Measurements from ENCODE around the gene MEMO1.
A peak's percentile ranks its signal among the peaks of the same experiment; 100 is the strongest.
"Not testable (repeated sequence)": the region's sequence is repeated elsewhere in the genome, so short reads cannot be mapped to it uniquely, and the experiment has no call there.

The MEMO1 gene
- total RNA-seq, result 1.5 to 6.8 (median 5.4) reads per million in 17 experiments

DNA sequence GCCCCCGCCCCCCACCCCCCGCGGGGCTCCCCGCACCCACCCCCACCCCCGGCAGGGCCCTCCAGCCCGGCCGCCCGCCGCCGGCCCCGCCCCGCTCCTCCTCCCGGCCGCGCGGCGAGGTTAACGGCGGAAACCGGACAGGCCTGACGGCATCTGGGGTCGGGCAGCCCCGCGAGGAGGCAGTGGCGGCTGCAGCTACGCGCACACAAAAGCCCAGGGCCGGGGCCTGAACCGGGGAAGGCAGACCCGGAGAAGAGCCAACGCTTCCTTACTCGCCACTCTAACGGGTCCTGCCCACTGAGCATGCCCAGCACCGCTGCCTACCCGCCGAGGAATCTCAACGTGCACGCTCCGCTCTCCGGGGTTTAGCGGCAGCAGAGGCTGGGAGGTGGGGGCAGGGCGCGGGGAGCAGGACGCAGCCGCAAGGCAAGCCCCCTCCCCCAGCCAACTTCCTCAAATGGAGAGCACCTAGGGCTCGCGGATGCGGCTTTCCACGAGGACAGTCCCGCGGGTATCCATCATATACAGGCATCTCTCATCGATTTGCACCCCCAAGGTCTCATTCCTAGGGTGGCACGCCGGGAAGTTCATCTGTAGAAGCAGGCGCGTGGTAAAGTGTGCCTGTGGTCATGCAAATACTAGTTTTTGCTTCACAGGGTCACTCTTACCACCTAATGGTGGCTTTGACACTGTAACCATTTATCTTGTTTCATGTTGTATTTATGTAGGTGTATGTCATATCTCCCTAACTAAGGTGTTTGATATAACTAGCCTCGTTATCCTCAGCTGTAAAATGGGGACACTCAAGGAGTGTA lies at the start of gene MEMO1:
MEMO1 (minus strand) TSS at position 339 of the 815 bp plus-strand sequence. CDS start 761 bp downstream, outside the sequence.
- DNase-seq, result peak; percentile 95 to 98 (median 97)

DNA sequence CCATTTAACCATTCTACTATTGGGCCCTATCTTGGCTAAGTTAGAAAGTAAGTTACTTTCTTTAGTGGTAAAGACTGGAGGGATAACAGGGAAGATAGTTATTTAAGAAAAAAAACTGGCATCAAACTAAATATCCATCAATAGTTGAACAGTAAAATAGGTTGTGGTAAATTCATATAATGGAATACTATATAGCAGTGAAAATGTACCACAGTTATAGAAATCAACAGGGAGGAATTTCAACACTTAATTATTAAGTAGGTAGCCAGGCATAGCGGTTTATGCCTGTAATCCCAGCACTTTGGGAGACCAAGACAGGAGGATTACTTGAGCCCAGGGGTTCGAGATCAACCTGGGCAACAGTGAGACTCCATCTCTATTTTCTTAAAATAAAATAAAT lies 49.5 kb upstream of the MEMO1 start:
- DNase-seq, result no peak

DNA sequence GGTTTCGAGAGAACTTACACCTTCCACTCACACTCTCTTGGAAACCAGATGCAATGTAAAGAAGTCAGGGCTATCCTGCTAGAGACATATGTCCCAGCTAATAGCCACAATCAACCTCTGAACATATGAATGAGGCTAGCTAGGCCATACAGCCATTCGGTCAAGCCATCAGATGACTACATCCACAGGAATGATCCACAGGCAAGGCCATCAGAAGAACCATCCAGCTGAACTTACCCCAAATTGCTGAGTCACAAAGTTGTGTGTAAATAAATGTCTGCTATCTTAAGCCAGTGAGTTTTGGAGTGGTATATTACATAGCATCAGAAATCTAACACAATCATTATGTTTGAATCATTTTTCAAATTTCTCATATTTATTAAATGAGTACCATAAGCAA lies 47.3 kb upstream of the MEMO1 start:
- no peak for DNase-seq

DNA sequence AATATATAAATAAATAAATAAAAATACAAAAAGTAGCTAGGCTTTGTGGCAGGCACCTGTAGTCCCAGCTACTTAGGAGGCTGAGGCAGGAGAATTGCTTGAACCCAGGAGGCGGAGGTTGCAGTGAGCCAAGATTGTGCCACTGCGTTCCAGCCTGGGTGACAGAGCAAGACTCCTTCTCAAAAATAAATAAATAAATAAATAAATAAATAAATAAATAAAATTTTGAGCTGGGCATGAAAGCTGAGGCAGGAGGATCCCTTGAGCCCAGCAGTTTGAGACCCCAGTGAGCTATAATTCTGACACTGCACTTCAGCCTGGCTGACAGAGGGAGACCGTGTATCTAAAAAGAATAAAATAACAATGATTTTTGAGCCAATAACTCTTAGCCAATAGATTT lies 43.8 kb upstream of the MEMO1 start:
- DNase-seq, result not testable (repeated sequence)

DNA sequence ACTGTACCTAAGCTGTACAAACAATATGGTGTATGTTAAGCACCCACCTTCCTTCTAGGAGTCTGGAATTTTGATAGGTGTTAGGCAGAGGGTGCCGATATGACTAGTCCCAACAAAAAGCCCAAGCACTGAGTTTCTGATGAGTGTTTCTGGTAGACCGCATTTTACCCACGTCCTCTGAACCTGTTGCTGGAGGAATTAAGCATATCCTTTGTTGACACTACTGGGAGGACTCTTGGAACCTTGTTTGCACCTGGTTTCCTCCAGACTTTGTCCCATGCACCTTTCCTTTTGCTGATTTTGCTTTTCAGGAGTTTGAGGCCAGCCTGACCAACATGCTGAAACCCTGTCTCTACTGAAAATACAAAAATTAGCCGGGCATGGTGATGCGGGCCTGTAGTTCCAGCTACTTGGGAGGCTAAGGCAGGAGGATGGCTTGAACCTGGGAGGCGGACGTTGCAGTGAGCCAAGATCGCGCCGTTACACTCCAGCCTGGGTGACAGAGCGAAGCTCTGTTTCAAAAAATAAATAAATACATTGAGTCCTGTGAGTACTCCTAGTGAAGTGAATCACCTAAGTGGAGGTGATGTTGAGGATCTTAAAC lies 41.1 kb upstream of the MEMO1 start:
- DNase-seq, result no peak

DNA sequence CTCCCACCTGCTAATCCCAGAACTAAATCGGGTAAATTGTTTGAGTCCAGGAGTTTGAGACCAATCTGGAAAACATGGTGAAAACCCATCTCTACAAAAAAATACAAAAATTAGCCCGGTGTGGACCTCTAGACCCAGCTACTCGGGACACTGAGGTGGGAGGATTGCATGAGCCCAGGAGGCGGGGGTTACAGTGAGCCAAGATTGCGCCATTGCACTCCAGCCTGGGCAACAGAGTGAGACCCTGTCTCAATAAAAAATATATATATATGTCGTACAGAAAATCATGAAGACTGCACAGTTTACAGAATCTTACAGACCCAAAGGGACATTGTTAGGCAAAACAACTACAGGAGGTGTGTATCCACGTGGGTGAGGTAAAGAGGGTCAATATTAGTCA lies 32.8 kb upstream of the MEMO1 start:
- no peak for DNase-seq

DNA sequence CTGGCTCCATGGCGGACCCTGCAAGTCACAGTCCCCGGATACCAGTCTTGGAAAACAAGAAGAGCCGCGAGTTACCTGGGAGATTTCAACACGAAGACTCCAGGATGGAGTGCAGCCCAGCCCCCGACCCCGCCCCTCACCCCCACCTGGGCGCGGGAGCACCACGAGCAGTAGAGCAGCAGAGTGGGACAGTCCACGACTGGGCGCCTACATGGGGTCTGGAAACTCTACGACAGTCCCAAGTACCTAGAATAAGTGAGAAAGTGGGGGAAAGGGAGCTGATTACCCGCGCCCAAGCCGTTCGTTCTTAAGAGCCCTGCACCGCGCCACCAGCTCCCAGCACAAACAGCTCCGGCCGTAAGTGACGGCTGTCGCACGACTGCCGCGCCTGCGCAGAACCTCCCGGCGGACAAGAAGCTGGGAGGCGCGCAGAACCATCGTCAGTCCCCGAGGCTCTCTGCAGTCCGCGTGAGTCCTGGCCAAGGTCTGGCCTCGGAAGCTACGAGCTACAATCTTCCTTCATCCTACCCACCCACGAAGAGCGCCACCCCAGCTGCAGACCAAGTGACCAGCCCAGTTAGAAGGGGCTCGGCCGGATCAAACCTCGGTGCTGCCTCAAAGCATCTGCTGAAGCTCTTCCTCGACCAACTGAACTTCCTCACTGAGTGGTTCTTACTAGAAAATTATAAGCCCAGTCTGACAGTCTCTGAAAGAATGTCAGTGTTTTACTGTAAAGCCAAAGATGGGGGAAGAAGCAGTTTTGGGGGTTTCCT lies 28.8 kb upstream of the MEMO1 start, which contains the start of gene DPY30:
DPY30 (minus strand) TSS at position 359 of the 773 bp plus-strand sequence; CDS start at position 10, 349 bp downstream.
- peak; percentile 94 to 97 (median 96) for DNase-seq

DNA sequence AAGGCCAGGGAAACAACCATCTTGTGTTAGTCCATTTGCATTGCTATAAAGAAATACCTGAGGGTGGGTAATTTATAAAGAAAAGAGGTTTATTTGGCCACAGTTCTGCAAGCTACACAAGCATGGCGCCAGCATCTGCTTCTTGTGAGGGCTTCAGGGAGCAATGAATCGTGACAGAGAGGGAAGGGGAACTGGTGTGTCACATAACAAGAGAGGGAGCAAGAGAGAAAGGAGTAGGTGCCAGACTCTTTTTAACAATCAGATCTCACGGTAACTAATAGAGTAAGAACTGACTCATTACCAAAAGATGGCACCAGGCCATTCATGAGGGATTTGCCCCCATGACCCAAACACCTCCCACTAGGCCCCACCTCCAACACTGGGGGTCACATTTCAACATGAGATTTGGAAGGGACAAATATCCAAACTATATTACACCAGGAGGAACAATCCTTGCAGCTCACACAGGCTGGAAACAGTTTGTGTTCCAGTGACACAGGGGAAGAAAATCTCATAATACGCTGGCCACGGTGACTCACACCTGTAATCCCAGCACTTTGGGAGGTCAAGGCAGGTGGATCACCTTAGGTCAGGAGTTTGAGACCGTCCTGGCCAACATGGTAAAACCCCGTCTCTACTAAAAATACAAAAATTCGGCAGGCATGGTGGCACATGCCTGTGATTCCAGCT lies 23.5 kb upstream of the MEMO1 start:
- not testable (repeated sequence) for DNase-seq

DNA sequence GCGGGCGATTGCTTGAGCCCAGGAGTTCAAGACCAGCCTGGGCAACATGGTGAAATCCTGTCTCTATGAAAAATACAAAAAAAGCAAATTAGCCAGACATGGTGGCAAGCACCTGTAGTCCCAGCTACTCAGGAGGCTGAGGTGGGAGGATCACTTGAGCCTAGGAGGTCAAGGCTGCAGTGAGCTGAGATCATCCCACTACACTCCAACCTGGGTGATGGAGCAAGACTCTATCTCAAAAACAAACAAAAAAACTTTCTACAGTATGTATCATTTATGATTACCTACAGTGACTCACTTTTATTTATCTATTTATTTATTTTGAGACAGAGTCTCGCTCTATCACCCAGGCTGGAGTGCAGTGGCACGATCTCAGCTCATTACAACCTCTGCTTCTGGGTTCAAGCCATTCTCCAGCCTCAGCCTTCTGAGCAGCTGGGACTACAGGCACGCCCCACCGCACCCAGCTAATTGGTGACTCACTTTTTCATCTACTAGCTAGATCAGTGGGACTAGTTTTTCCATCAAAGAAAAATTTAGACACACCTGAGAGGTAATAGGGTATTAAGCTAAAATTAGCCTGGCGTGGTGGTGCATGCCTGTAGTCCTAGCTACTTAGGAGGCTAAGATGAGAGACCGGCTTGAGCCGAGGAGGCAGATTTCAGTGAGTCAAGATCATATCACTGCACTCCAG lies 8.1 kb upstream of the MEMO1 start:
- not testable (repeated sequence) for DNase-seq

DNA sequence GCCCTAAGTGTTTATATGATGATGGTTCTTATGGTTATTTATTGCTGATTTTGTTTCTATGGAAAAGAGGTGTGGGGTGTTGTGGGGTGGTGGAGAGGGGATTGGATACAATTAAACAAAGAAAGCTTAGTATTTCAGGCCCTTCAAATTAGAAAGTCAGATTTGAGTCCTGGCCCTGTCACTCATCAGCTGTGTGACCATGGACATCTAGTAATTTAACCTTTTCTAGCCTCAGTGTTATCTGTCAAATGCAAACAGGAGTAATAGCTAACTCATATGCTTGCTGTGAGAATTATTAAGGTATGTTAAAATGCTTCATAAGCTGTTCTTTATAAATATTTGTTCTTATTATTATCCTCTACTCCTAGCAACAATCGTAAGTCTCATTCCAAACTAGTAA lies 2.1 kb upstream of the MEMO1 start:
- DNase-seq, result no peak

DNA sequence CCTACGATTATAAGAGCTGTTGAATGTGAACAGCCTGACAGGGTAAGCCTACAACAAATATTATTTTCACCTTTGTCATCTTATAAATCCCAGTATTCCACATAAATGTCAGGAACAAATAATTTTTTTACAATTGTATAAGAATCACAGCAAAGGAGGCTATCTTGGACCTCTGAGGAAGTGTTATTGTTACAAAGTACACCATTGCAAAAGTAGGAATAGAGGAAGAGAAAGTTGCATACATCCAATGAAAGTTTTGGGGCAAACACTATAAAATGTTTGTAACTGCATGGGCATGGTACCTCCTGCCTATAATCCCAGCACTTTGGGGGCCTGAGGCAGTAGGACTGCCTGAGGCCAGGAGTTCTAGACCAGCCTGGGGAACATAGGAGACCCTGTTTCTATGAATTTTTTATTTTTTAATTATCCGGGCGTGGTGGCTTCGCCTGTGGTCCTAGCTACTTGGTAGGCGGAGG lies 715 bp upstream of the MEMO1 start:
- peak; percentile 5 to 71 (median 40) for DNase-seq

DNA sequence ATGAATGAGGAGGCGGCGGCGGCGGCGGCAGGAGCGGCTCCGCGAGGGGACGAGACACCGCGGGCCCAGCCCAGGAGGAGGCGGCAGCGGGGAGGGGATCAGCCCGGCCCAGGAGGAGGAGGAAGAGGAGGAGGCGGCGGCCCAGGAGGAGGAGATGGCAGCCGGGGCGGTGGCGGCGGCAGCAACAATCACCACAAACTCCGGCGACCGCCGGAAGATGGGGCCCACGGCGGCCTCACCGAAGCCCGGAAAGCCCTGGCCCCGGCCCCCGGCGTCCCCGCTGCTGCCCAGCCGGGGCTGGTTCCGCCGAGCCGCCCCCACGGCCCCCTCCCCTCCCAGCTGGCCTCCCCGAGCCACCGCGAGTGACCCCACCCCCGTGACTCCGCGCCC lies 533 bp downstream of the MEMO1 start:
- DNase-seq, result peak; percentile 38 to 81 (median 63)

DNA sequence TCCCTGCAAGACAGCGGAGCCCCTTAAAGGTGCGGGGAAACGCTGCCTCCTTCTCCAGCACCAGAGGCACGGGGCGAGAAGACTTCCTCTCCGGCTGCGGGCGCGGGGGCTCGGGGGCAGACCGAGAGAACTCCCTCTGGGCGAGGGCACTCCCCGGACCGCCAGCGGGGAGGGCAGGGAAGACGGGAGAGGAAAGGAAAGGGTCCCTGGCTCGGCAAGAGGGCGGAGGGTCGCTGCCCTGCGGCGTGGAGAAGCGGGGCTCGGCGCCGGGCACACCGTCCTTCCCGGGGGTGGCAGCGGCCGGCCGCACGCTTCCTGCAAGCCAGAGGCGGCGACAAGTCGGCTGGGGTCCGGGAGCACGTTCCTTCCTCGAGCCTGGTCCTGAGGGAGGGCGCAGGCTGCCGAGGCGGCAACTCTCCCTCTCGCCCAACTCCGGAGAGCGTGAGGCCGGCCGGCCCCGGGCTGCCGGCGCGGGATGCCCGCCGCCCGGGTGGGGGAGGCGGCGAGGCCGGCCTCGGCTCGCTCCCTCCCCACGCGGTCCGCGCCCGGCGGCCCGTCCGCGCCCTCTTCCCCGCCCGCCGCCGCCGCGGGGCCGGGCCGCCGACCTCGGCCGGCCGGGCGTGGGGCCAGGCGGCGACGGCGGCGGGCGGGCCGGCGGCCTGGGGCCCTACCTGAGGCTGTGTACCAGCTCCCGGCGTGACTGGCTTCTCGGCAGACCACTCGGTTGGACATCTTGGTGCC lies 1.1 kb downstream of the MEMO1 start:
- peak; percentile 46 to 78 (median 71) for DNase-seq

DNA sequence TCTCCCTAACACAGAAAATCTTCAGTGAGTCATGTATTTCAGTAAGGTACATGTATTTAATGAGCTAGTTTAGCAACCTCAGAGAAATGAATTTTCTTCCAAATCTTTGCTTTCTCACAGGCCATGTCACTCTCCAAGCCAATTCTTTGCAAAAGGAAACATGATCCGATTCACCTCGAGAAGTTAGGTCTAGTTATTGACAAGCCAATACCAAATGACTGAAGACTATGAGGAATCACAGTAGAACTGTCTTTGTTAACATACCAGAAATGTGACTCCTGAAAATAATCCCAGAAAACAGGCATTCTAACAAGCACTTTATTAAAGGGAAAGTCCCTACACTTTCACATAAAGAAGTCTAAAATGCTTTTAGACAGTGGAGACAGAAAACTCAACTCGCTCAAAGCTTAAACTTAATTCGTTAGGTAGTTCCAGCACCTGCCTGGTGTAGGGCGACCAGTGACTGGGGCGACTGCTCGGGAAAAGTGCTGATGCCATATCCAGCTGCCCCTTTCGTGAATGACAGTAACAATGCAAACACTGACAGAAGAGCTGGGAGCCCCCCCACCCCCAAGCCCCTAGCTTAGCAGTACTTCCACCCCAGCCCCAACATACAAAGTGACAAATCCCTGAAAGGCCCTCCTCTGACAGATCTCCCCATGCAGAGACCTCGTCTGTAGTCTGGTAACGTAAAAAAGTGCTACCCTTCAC lies 1.8 kb downstream of the MEMO1 start:
- DNase-seq, result peak in 2 of 4 experiments; percentile 1 to 7

DNA sequence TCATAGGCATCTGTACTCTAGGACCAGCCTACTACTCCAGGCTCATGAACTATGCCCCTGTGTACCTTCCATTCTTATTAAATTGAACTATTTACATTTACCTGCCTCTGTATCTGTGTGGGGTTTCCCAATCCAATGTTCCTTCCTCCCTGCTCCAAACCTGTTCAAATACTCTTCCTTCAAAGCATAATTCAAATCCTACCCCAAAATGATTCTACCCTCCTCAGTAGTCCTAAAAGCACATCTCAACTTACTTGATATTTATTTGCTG lies 3.8 kb downstream of the MEMO1 start:
- no peak for DNase-seq

DNA sequence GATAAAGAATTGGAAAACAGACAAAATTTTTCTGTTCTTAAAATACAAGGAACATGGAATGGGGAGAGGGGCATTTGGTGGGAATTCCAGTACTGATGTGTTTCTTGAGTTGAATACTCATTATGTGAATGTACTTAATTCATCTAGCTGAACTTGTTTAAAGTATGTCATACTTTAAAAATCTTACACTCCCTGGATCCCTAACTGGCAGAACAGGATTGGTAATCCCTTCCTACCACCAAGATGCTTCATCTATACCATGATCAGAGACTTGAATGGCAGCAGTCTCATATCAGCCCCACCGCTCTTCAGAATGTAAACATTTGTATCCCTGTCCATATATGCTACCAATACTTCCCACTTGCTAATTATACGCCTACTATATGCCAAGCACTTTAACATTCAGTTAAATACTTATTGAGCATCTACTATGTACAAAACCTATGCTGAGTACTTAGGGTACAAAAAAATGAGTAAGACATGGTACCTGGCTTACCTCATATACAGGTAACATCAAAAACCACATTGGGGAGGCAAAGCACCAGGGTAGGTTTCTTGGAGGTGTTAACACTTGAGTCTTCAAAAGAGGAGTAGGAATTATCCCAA lies 5.3 kb downstream of the MEMO1 start:
- no peak for DNase-seq

DNA sequence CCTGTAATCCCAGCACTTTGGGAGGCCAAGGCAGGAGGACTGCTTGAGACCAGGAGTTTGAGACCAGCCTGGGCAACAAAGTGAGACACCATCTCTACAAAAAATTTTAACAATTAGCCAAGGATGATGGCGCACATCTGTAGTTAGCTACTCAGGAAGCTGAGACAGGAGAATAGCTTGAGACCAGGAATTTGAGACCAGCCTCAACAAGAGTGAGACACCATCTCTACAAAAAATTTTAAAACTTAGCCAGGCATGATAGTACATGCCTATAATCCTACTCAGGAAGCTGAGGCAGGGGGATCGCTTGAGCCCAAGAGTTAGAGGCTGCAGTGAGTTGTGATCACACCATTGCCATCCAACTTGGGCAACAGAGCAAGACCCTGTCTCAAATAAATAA lies 7.0 kb downstream of the MEMO1 start:
- no peak for DNase-seq

DNA sequence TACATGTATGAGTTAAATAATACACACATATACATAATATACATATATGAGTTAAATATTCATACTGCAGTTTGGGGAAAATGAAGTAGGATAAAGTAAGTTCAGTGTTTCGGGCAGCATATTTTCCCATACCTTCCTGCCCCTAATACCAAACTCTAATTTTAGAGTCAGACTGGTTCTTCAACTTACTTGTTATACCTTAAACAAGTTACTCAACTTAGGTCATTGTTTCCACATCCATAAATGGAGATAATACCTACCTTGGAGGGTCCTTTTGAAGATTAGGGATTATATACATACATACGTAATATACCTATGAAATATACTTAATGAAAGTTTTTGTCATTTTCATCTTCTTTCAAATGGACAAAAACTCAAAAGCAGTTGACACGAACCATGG lies 8.4 kb downstream of the MEMO1 start:
- DNase-seq, result no peak

DNA sequence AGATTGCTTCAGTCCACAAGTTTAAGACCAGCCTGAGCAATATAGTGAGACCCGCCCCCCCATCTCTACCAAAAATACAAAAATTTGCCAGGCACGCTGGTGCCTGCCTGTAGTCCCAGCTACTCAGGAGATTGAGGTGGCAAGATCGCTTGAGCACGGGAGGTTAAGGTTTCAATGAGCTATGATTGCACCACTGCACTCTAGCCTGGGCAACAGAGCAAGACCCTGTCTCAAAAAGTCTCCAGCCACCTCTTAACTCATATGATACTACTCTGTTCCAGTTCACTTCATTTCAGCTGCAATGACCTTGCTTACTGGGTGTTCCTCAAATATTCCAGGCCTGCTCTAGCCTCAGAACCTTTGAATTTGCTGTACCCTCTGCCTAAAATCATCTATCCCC lies 11.4 kb downstream of the MEMO1 start:
- no peak for DNase-seq

DNA sequence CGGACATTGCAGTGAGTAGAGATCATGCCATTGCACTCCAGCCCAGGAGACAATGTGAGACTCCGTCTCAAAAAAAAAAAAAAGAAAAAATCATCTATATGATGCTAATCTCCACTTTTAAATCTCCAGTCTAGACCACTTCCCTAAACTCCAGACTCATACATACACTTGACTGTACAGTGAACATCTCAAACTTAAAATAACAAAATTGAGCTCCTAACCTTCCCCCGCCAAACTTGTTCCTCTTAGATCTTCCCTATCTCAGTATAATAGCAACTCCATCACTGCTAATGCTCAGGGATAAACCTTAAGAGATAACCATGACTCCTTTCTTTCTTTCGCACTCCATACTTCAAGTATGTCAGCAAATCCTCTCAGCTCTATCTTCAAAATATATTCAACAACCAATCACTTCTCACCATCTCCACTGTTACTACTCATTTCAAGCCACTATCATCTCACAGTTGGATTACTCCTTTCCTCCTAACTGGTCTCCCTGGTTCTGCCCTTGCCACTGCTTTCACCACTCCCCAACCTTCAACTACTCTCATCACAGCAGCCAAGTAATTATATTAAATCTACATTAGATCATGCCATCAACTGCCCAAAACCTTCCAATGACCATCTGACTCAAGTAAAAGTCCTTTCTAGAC lies 12.0 kb downstream of the MEMO1 start:
- peak; percentile 9 to 53 (median 33) for DNase-seq

All from suppressor macrophage (primary cell).